Astrocyte (in vitro differentiated cells and primary cell): ENCODE results near the gene KIZ. TPM values are rescaled to one million over a fixed set of nuclear protein-coding genes. Genes with fewer than 3 reads are reported as not detected.

ENCODE experiments used
- DNase-seq: peaks from one replicate; pipeline ENCODE4 v3.0.0-alpha.2; 2010; ENCODE audit warnings: low read depth
- FAIRE-seq: peaks from 2 replicates; lab custom pipeline; 2011; peaks lifted over from hg19 to GRCh38; lab: Jason Lieb, UNC
- H2AFZ ChIP-seq: 2 replicates; pipeline ENCODE4 v1.6.0; 2012; ENCODE audit warnings: low read depth, low read length, inconsistent platforms
- H3K27ac ChIP-seq: 2 replicates; pipeline ENCODE4 v1.5.1; 2011; ENCODE audit warnings: low read depth, low read length, inconsistent platforms
- H3K27me3 ChIP-seq: 2 replicates; pipeline ENCODE4 v1.6.0; 2011; ENCODE audit warnings: low read length, inconsistent platforms; ENCODE audit not compliant: insufficient read depth
- H3K36me3 ChIP-seq: 2 replicates; pipeline ENCODE4 v1.5.1; 2011; ENCODE audit warnings: low read length, inconsistent platforms; ENCODE audit not compliant: insufficient read depth
- H3K4me1 ChIP-seq: 2 replicates; pipeline ENCODE4 v1.5.1; 2011; ENCODE audit warnings: low read length, inconsistent platforms; ENCODE audit not compliant: insufficient read depth
- H3K4me2 ChIP-seq: 2 replicates; pipeline ENCODE4 v1.6.0; 2012; ENCODE audit warnings: low read length, inconsistent platforms
- H3K4me3 ChIP-seq: 2 replicates; pipeline ENCODE4 v1.5.1; 2011; ENCODE audit warnings: low read depth, mild to moderate bottlenecking, low read length, inconsistent platforms; ENCODE audit not compliant: insufficient read depth
- H3K79me2 ChIP-seq: 2 replicates; pipeline ENCODE4 v1.6.0; 2012; ENCODE audit warnings: mild to moderate bottlenecking, low read length, inconsistent platforms; ENCODE audit not compliant: insufficient read depth
- H3K9ac ChIP-seq: 2 replicates; pipeline ENCODE4 v1.6.0; 2012; ENCODE audit warnings: mild to moderate bottlenecking, low read length, inconsistent platforms
- H3K9me3 ChIP-seq: 2 replicates; pipeline ENCODE4 v1.5.1; 2012; ENCODE audit warnings: low read depth, mild to moderate bottlenecking, low read length, inconsistent platforms; ENCODE audit not compliant: insufficient read depth
- H4K20me1 ChIP-seq: 2 replicates; pipeline ENCODE4 v1.6.0; 2012; ENCODE audit warnings: low read length, inconsistent platforms; ENCODE audit not compliant: insufficient read depth
- H3K27ac Mint-ChIP-seq: one replicate; pipeline ENCODE4 v1.8.0; 2021; ENCODE audit warnings: mild to moderate bottlenecking, mixed read lengths; ENCODE audit not compliant: unreplicated experiment
- H3K27me3 Mint-ChIP-seq: one replicate; pipeline ENCODE4 v1.8.0; 2021; ENCODE audit warnings: low read depth, mixed read lengths; ENCODE audit not compliant: unreplicated experiment
- H3K36me3 Mint-ChIP-seq: one replicate; pipeline ENCODE4 v1.8.0; 2021; ENCODE audit warnings: low read depth, mixed read lengths; ENCODE audit not compliant: unreplicated experiment
- H3K4me1 Mint-ChIP-seq: one replicate; pipeline ENCODE4 v1.8.0; 2021; ENCODE audit warnings: low read depth, mixed read lengths; ENCODE audit not compliant: unreplicated experiment
- H3K4me3 Mint-ChIP-seq: one replicate; pipeline ENCODE4 v1.8.0; 2021; ENCODE audit warnings: mild to moderate bottlenecking, moderate library complexity, mixed read lengths; ENCODE audit not compliant: unreplicated experiment
- H3K9me3 Mint-ChIP-seq: one replicate; pipeline ENCODE4 v1.8.0; 2021; ENCODE audit warnings: mild to moderate bottlenecking, mixed read lengths; ENCODE audit not compliant: unreplicated experiment
- CTCF ChIP-seq: IDR thresholded peaks from 2 replicates; pipeline ENCODE4 v1.5.1; 2011; ENCODE audit warnings: low read depth, mild to moderate bottlenecking, inconsistent platforms, low read length, moderate library complexity; ENCODE audit not compliant: insufficient read depth
- EZH2 ChIP-seq: IDR thresholded peaks from 2 replicates; pipeline ENCODE4 v1.6.1; 2012; ENCODE audit warnings: mild to moderate bottlenecking, low read length, inconsistent platforms; ENCODE audit not compliant: insufficient read depth
- total RNA-seq: library from RNA; stranded (reverse); gene quantifications from 2 replicates; pipeline ENCODE4 v1.2.1, GENCODE V29; 2021

The KIZ gene
- total RNA-seq, 1 donor from 2014 or later = 9.7 TPM

GRCh38 chr20:21251278-21251677, 125.4 kb downstream of the KIZ start:
- Histone ChIP-seq H3K4me3 (no peak overlapping the region), H3K27ac (no peak overlapping the region), H3K4me2 (no peak overlapping the region), H3K27me3 (no peaks in the 10 kb centered on the region), H3K9ac (no peak overlapping the region), H3K36me3 (no peaks in the 10 kb centered on the region), H2AFZ (no peak overlapping the region), H3K79me2 (no peaks in the 10 kb centered on the region), H4K20me1 (no peaks in the 10 kb centered on the region), H3K9me3 (no peaks in the 10 kb centered on the region), H3K4me1 (no peaks in the 10 kb centered on the region)
- H3K4me3 Mint-ChIP-seq = no peak overlapping the region
- TF ChIP-seq EZH2 (no peak), CTCF (no peak)
- no peaks in the 10 kb centered on the region for H3K27me3 Mint-ChIP-seq
- peaks cover 1% of the 10 kb centered on the region for H3K9me3 Mint-ChIP-seq
- peaks cover 11% of the 10 kb centered on the region for H3K4me1 Mint-ChIP-seq
- DNase-seq (peak; percentile 51), FAIRE-seq (no peak)
- peaks cover 3% of the 10 kb centered on the region for H3K36me3 Mint-ChIP-seq
- H3K27ac Mint-ChIP-seq = peak overlapping the region; percentile 51

- no peaks in the 10 kb centered on the region for H3K36me3 Mint-ChIP-seq
- H3K27ac Mint-ChIP-seq = no peak overlapping the region
- Histone ChIP-seq H3K36me3 (no peaks in the 10 kb centered on the region), H3K4me2 (no peak overlapping the region), H3K79me2 (no peaks in the 10 kb centered on the region), H2AFZ (no peak overlapping the region), H3K27me3 (no peaks in the 10 kb centered on the region), H4K20me1 (no peaks in the 10 kb centered on the region), H3K4me3 (no peak overlapping the region), H3K4me1 (no peaks in the 10 kb centered on the region), H3K9ac (no peak overlapping the region), H3K27ac (no peak overlapping the region), H3K9me3 (no peaks in the 10 kb centered on the region)
- no peak for DNase-seq
- no peak for FAIRE-seq
- H3K4me3 Mint-ChIP-seq = no peak overlapping the region
- H3K9me3 Mint-ChIP-seq = no peaks in the 10 kb centered on the region
- no peaks in the 10 kb centered on the region for H3K4me1 Mint-ChIP-seq
- no peak for TF ChIP-seq EZH2
- TF ChIP-seq CTCF = no peak
- H3K27me3 Mint-ChIP-seq = no peaks in the 10 kb centered on the region
These were observed 131.3 kb downstream of the KIZ start for GRCh38 chr20:21257192-21257591.

- H2AFZ ChIP-seq = no peak overlapping the region
- H3K9me3 ChIP-seq = no peaks in the 10 kb centered on the region
- TF ChIP-seq EZH2 (no peak), CTCF (no peak)
- H3K4me1 ChIP-seq = no peaks in the 10 kb centered on the region
- no peak overlapping the region for H3K4me2 ChIP-seq
- Mint-ChIP-seq H3K9me3 (no peaks in the 10 kb centered on the region), H3K27me3 (no peaks in the 10 kb centered on the region), H3K4me1 (no peaks in the 10 kb centered on the region), H3K4me3 (no peak overlapping the region), H3K36me3 (no peaks in the 10 kb centered on the region), H3K27ac (no peak overlapping the region)
- H3K27ac ChIP-seq = no peak overlapping the region
- no peak overlapping the region for H3K4me3 ChIP-seq
- FAIRE-seq (no peak), DNase-seq (no peak)
- H3K36me3 ChIP-seq = no peaks in the 10 kb centered on the region
- H4K20me1 ChIP-seq = no peaks in the 10 kb centered on the region
- H3K27me3 ChIP-seq = no peaks in the 10 kb centered on the region
- no peak overlapping the region for H3K9ac ChIP-seq
- no peaks in the 10 kb centered on the region for H3K79me2 ChIP-seq
These were observed 132.5 kb downstream of the KIZ start for GRCh38 chr20:21258411-21258810.
